Activated CD4-positive, alpha-beta memory T cell treated with anti-CD3 and anti-CD28 coated beads, Interleukin-2, amount 10 ng/mL, durations not matched to agents 7 days and 5 days (primary cell): ENCODE results near the gene OOEP. TPM values are rescaled to one million over a fixed set of nuclear protein-coding genes. Genes with fewer than 3 reads are reported as not detected.
"Not testable (repeated sequence)": the region's sequence is repeated elsewhere in the genome, so short reads cannot be mapped to it uniquely, and the experiment has no call there.

Experiments used
- CTCF ChIA-PET: fragments of 350-600 bp; sonication (Branson Sonifier 250); formaldehyde crosslinking; loops from one replicate; lab custom pipeline; 2021; ENCODE audit warnings: antibody characterized with exemption, inconsistent platforms; lab: Charles Lee
- POLR2A ChIA-PET: fragments of 350-600 bp; sonication (Branson Sonifier 250); formaldehyde crosslinking; loops from one replicate; lab custom pipeline; 2021; ENCODE audit warnings: antibody characterized with exemption; lab: Charles Lee
- DNase-seq: peaks from one replicate; pipeline ENCODE4 v3.0.0-alpha.2; 2020
- H3K27ac Mint-ChIP-seq: one replicate; pipeline ENCODE4 v1.8.0; 2021; ENCODE audit warnings: mild to moderate bottlenecking, mixed read lengths
- H3K27me3 Mint-ChIP-seq: one replicate; pipeline ENCODE4 v1.8.0; 2021; ENCODE audit warnings: mixed read lengths
- H3K36me3 Mint-ChIP-seq: one replicate; pipeline ENCODE4 v1.8.0; 2021; ENCODE audit warnings: low read depth, mixed read lengths
- H3K4me1 Mint-ChIP-seq: one replicate; pipeline ENCODE4 v1.8.0; 2021; ENCODE audit warnings: mixed read lengths
- H3K4me3 Mint-ChIP-seq: one replicate; pipeline ENCODE4 v1.8.0; 2021; ENCODE audit warnings: mild to moderate bottlenecking, mixed read lengths
- H3K9me3 Mint-ChIP-seq: one replicate; pipeline ENCODE4 v1.8.0; 2021; ENCODE audit warnings: mixed read lengths
- total RNA-seq, 2 experiments: library from RNA; stranded (reverse); gene quantifications; one replicate each; pipeline ENCODE4 v1.2.3, GENCODE V29; 2021

The OOEP gene
- total RNA-seq, result under 1 TPM; 0.33 to 0.68 TPM

DNA sequence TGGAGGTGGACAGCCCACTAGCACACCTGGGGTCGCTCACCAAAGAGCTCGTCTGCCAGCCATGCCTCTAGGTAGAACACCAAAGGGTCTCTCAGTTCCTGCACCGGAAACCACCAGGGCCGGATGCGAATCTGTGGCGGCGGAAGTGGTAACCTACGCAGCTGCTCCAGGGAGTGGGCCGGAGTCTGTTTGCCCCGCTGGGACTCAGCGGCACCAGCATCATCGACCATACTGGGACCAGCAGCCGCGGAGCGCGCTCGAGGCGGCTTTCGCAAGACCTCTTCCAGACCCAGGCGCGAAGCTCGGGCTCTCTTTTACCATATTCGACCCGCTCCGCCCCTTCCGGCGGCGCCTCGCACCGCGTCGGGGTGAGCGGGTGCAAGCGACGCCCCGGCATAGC is at the start of gene OOEP:
OOEP (minus strand) TSS at position 335 of the 400 bp plus-strand sequence; CDS start at position 230, 105 bp downstream.
- ChIA-PET POLR2A (no interaction called here), CTCF (no interaction called here)
- Mint-ChIP-seq H3K27me3 (peaks cover 3% of the 10 kb centered on the region), H3K27ac (no peak within 1 kb of the TSS), H3K36me3 (no peaks in the 10 kb centered on the region), H3K4me3 (no peak within 1 kb of the TSS), H3K4me1 (no peaks in the 10 kb centered on the region), H3K9me3 (no peaks in the 10 kb centered on the region)
- no peak for DNase-seq

DNA sequence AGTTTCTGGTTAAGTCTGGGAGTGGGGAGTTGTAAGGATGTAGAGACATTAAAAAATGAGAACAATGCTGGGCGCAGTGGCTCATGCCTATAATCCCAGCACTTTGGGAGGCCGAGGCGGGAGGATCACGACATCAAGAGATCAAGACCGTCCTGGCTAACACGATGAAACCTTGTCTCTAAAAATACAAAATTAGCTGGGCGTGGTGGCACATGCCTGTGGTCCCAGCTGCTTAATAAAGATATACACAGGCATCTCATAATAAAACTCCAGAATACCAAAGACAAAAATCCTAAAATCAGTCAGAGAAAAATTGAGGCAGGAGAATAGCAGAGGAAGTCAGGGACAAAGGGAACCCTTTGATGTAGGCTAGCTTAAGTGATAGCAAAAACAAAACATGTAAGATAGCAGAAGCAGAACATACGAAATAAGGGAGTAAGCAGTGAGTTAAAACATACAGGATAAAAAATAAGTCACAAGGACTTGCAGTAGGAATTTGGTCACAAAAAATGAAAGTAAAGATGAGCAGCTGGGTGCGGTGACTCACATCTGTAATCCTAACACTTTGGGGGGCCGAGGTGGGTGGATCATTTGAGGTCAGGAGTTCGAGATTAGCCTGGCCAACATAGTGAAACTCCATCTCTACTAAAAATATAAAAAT is 48.5 kb upstream of the OOEP start:
- CTCF ChIA-PET, result interaction anchor here (0.7 kb wide), 1 partner anchor 30 kb away, joined by 3 read pairs; no protein-coding TSS in a partner anchor
- peaks cover 32% of the 10 kb centered on the region for H3K4me1 Mint-ChIP-seq
- POLR2A ChIA-PET, result interaction anchor here (0.8 to 1.6 kb wide), 2 partner anchors 34 to 43 kb away, joined by 3 to 4 read pairs; partner anchors contain the start of genes CGAS and MTO1
- no peak overlapping the region for H3K4me3 Mint-ChIP-seq
- H3K9me3 Mint-ChIP-seq, result no peaks in the 10 kb centered on the region
- no peaks in the 10 kb centered on the region for H3K27me3 Mint-ChIP-seq
- DNase-seq, result no peak
- H3K36me3 Mint-ChIP-seq, result peaks cover 70% of the 10 kb centered on the region
- peak overlapping the region; percentile 61 for H3K27ac Mint-ChIP-seq

DNA sequence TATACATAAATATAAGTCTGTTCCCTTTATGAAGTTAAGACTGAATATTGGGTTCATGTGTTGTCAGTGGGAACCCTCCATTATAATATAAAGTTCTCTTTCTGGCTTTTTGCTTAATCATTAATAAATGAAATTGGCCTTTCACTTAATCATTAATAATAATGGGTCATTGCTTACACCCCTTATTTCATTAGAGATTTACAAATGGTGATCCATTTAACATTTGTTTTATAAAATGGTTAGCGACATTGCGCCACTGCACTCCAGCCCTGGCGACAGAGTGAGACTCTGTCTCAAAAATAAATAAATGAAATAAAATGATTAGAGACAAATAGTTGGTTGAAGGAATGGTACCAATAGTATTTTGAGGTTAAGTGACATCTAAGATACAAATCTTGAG is 43.4 kb upstream of the OOEP start:
- Mint-ChIP-seq H3K36me3 (peaks cover 47% of the 10 kb centered on the region), H3K9me3 (no peaks in the 10 kb centered on the region), H3K27ac (no peak overlapping the region), H3K4me3 (no peak overlapping the region), H3K27me3 (no peaks in the 10 kb centered on the region), H3K4me1 (peaks cover 3% of the 10 kb centered on the region)
- DNase-seq, result no peak
- ChIA-PET CTCF (no interaction called here), POLR2A (no interaction called here)

DNA sequence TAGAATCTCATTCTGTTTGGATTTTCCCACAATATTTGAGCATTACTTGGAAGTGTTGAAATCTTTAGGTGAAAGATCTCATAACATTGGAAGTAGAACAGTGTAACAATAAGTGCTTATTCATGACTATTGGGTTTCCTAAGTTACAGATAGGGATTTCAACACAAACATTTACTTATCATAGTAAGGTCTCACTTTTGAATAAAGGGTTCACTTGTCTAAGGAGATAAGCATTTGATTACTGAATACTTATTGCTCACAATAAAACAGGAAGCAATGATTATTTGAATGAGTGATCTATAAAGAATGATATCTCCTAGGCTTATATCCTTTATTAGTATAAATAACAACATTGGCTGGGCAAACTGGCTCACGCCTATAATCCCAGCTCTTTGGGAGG is 39.7 kb upstream of the OOEP start:
- no peak for DNase-seq
- H3K4me1 Mint-ChIP-seq, result no peaks in the 10 kb centered on the region
- ChIA-PET POLR2A (no interaction called here), CTCF (interaction anchor here (0.9 kb wide), 1 partner anchor 52 kb away, joined by 3 read pairs; the partner anchor contains the start of gene MTO1)
- no peaks in the 10 kb centered on the region for H3K9me3 Mint-ChIP-seq
- H3K27me3 Mint-ChIP-seq, result no peaks in the 10 kb centered on the region
- H3K27ac Mint-ChIP-seq, result no peak overlapping the region
- H3K4me3 Mint-ChIP-seq, result no peak overlapping the region
- peaks cover 18% of the 10 kb centered on the region for H3K36me3 Mint-ChIP-seq

DNA sequence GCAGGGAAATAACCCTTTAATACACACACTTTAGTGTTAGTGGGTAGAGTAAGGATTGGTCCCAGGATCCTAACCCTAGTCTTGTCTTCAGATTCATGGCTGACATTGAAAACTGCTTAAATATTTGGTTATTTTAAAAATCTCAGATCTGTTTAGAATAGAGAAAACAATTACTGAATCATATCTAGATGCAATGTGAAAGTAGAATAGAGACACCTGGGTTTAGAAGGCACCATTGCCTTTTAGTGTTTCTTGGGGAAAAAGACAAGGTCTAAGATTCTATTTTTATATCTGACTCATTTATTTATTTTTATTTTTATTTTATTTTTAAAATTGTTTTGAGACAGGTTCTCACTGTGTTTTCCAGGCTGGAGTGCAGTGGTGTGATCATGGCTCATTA is 31.0 kb upstream of the OOEP start:
- no peak for DNase-seq
- peaks cover 2% of the 10 kb centered on the region for H3K36me3 Mint-ChIP-seq
- no peaks in the 10 kb centered on the region for H3K4me1 Mint-ChIP-seq
- H3K4me3 Mint-ChIP-seq, result no peak overlapping the region
- no peak overlapping the region for H3K27ac Mint-ChIP-seq
- POLR2A ChIA-PET, result no interaction called here
- no peaks in the 10 kb centered on the region for H3K9me3 Mint-ChIP-seq
- H3K27me3 Mint-ChIP-seq, result no peaks in the 10 kb centered on the region
- CTCF ChIA-PET, result no interaction called here

DNA sequence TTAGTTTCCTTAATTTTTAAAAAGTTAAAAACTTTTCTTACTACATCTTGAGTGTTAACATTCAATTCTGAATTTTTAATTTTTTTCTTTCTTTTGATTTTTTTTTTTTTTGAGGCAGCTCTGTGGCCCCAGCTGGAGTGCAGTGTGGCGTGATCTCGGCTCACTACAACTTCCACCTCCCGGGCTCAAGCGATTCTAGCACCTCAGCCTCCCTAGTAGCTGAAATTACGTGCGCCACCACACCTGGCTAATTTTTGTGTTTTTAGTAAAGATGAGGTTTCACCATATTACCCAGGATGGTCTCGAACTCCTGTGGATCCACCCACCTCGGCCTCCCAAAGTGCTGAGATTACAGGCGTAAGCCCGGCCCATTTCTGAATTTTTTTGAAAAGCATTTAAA is 26.2 kb upstream of the OOEP start:
- DNase-seq, result no peak
- Mint-ChIP-seq H3K27ac (no peak overlapping the region), H3K9me3 (no peaks in the 10 kb centered on the region), H3K4me1 (peaks cover 16% of the 10 kb centered on the region), H3K4me3 (no peak overlapping the region), H3K27me3 (no peaks in the 10 kb centered on the region), H3K36me3 (peaks cover 26% of the 10 kb centered on the region)
- ChIA-PET POLR2A (interaction anchor here (1.3 to 3.1 kb wide), 3 partner anchors 18 to 125 kb away, joined by 3 to 8 read pairs (median 4); partner anchors contain the start of gene EEF1A1), CTCF (interaction anchor here (0.7 to 1.2 kb wide), 6 partner anchors 12 to 205 kb away, joined by 3 to 5 read pairs (median 3); partner anchors contain the start of gene MTO1)

DNA sequence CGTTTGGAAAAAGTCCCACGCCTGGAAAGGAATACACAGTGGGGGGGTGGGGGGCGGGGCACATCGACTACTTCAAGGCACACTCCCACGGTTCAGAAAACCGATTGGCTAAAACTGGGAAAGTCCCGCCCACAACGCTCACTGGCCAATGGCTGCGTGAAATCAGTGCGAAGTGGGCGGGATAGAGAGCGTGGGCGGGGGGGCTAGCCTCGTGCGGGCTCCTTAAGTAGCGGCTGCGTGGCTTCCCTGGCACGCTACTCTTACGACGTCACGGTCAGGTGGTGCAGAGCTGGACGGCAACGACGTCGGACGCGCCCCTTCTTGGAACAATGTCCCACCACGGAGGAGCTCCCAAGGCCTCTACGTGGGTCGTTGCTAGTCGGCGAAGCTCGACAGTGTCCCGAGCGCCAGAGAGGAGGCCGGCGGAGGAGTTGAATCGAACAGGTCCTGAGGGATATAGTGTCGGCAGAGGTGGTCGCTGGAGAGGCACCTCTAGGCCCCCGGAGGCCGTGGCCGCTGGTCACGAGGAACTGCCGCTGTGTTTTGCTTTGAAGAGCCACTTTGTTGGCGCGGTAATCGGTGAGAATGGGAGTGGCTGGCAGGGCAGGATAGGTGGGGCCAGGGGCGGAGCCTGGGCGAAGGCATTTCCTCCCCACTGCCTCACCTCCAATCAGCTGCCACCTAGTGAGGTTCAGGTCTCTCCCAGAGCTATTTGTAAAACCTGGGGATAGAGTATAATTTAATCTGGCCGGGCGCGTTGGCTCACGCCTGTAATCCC is 25.1 kb upstream of the OOEP start, which contains the start of gene DDX43:
DDX43 (plus strand) TSS at position 252 of the 778 bp plus-strand sequence; CDS start at position 330, 78 bp downstream.
- H3K36me3 Mint-ChIP-seq, result peaks cover 26% of the 10 kb centered on the region
- ChIA-PET CTCF (interaction anchor here (0.6 to 1.2 kb wide), 4 partner anchors 20 to 186 kb away, joined by 3 read pairs; partner anchors contain the start of gene MTO1), POLR2A (interaction anchor here (1.0 to 3.1 kb wide), 3 partner anchors 45 to 126 kb away, joined by 3 to 8 read pairs (median 4); partner anchors contain the start of gene EEF1A1)
- DNase-seq, result peak; percentile 45
- peaks cover 21% of the 10 kb centered on the region for H3K4me1 Mint-ChIP-seq
- H3K4me3 Mint-ChIP-seq, result peak within 1 kb of the TSS; percentile 64
- no peaks in the 10 kb centered on the region for H3K9me3 Mint-ChIP-seq
- H3K27ac Mint-ChIP-seq, result peak within 1 kb of the TSS; percentile 69
- H3K27me3 Mint-ChIP-seq, result no peaks in the 10 kb centered on the region

DNA sequence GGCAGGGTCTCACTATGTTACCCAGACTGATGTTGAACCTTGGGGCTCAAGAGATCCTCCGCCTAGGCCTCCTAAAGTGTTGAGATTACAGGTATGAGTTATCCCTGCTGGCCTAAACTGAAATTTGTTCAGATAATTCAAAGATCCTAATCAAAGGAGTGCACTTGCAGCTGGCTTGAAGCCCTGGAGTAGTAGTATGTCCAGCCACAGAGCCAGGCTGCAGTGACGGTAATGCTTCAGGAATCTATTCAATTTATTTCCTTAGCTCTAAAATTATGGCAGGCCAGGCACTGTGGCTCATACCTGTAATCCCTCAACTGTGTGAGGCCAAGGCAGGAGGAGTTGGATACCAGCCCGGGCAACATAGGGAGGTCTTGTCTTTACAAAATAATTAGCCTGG is 23.6 kb upstream of the OOEP start:
- Mint-ChIP-seq H3K4me3 (no peak overlapping the region), H3K27ac (no peak overlapping the region), H3K4me1 (peaks cover 35% of the 10 kb centered on the region), H3K27me3 (no peaks in the 10 kb centered on the region), H3K9me3 (no peaks in the 10 kb centered on the region), H3K36me3 (peaks cover 26% of the 10 kb centered on the region)
- no peak for DNase-seq
- POLR2A ChIA-PET, result no interaction called here
- CTCF ChIA-PET, result interaction anchor here (0.6 kb wide), 1 partner anchor 63 kb away, joined by 3 read pairs; no protein-coding TSS in a partner anchor

DNA sequence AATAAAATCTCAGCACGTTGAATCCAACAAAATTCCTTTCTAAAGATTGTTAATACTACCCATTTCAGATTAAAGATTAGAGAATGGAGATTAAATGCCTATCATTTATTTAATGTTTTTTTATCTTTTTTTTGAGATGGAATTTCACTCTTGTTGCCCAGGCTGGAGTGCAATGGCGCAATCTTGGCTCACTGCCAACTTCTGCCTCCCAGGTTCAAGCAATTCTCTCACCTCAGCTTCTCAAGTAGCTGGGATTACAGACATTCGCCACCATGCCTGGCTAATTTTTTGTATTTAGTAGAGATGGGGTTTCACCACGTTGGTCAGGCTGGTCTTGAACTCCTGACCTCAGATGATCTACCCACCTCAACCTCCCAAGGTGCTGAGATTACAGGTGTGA is 22.5 kb upstream of the OOEP start:
- Mint-ChIP-seq H3K4me1 (peaks cover 41% of the 10 kb centered on the region), H3K27ac (peak overlapping the region; percentile 74), H3K36me3 (peaks cover 26% of the 10 kb centered on the region)
- CTCF ChIA-PET, H3K27me3 Mint-ChIP-seq, DNase-seq, H3K9me3 Mint-ChIP-seq, H3K4me3 Mint-ChIP-seq: not testable (repeated sequence)
- POLR2A ChIA-PET, result interaction anchor here (0.8 to 5.3 kb wide), 4 partner anchors 23 to 83 kb away, joined by 3 to 50 read pairs (median 4); partner anchors contain the start of gene MTO1

DNA sequence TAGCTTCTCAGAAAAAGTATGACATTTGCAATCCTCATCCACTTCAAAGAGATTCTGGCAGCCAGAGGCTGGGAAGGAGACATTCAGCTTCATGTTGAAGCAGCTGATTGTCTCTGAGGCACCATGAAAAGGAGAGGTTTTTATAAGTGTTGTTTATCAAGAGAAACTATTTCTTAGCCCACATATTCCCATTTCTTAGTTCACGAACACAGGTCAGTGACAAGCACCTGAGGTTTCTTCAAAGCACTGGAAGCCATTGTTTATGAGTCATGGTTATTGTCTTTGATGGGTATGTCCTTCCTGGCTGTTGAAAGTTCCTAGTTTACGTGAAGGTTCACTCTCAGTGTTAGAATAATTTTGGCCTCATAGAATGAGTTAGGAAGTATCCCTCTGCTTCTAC is 22.0 kb upstream of the OOEP start:
- Mint-ChIP-seq H3K36me3 (peaks cover 26% of the 10 kb centered on the region), H3K27me3 (no peaks in the 10 kb centered on the region), H3K27ac (peak overlapping the region; percentile 74), H3K4me3 (no peak overlapping the region), H3K9me3 (no peaks in the 10 kb centered on the region), H3K4me1 (peaks cover 41% of the 10 kb centered on the region)
- CTCF ChIA-PET, result no interaction called here
- DNase-seq, result no peak
- POLR2A ChIA-PET, result interaction anchor here (0.6 to 5.3 kb wide), 6 partner anchors 24 to 263 kb away, joined by 3 to 50 read pairs (median 4); partner anchors contain the start of genes EEF1A1, MTO1 and SLC17A5

DNA sequence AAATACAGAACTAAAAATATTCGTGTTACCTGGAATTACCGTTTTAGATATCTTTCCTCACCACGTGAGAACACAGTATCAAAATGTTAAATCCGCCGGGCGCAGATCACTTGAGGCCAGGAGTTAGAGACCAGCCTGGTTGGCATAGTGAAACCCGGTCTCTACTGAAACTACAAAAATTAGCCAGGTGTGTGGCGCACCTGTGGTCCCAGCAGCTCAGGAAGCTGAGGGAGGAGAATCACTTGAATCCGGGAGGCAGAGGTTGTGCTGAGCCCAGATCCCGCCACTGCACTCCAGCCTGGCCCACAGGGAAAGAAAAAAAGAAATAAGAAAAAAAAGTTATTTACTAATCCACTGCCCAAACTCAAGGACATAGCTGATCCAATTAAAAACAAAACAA is 20.2 kb upstream of the OOEP start:
- Mint-ChIP-seq H3K4me1 (peaks cover 39% of the 10 kb centered on the region), H3K4me3 (no peak overlapping the region), H3K36me3 (peaks cover 24% of the 10 kb centered on the region), H3K27me3 (no peaks in the 10 kb centered on the region), H3K27ac (peak overlapping the region; percentile 89), H3K9me3 (no peaks in the 10 kb centered on the region)
- POLR2A ChIA-PET, result interaction anchor here (0.7 to 5.3 kb wide), 7 partner anchors 32 to 134 kb away, joined by 3 to 50 read pairs (median 25); partner anchors contain the start of genes CGAS, EEF1A1 and MTO1
- DNase-seq, result no peak
- CTCF ChIA-PET, result interaction anchor here (0.7 to 2.4 kb wide), 4 partner anchors 64 to 263 kb away, joined by 4 to 13 read pairs (median 5); partner anchors contain the start of genes MTO1 and SLC17A5

DNA sequence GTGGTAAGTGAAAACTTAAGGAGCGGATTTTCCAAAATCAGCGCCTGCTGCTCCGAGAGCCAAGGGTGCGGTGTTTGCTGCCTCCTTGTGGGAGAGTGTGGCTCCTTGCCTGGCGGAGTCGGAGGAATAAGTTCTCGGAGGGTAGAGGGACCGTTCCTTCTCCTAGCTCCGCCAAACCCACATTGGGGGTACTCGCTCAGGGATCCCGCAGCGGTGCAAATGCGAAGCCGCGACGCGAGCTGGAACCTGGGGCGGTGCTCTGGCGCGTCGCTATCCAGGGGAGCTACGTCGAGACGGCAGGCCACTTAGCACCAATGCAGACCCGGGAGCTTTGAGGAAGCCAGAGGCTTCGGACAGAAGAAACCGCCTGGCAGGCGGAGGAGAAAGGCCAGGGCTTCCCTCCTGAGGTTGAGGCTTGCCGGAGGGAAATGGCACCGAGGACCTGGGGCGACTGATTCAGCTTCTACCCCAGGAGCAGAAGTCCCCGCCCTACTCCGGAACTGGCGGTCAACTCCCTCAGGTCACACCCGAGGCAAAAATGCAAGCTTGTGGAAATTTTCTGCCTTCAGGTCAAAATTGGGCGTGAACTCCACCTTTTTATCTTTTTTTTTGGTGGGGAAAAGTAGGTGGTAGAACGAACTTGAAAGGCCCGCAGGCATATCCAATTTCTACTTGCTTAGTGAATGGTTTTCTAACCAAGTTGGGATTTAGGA is 19.3 kb upstream of the OOEP start:
- H3K4me1 Mint-ChIP-seq, result peaks cover 37% of the 10 kb centered on the region
- peak overlapping the region; percentile 80 for H3K4me3 Mint-ChIP-seq
- POLR2A ChIA-PET, result interaction anchor here (0.7 to 5.3 kb wide), 23 partner anchors 9 to 1896 kb away, joined by 3 to 50 read pairs (median 5); partner anchors contain the start of genes CGAS, EEF1A1, KHDC1 and MTO1
- peak overlapping the region; percentile 89 for H3K27ac Mint-ChIP-seq
- H3K9me3 Mint-ChIP-seq, result no peaks in the 10 kb centered on the region
- no peaks in the 10 kb centered on the region for H3K27me3 Mint-ChIP-seq
- CTCF ChIA-PET, result interaction anchor here (0.7 to 2.4 kb wide), 16 partner anchors 10 to 264 kb away, joined by 3 to 14 read pairs (median 4); partner anchors contain the start of genes MTO1 and SLC17A5
- DNase-seq, result peak; percentile 84
- H3K36me3 Mint-ChIP-seq, result peaks cover 22% of the 10 kb centered on the region
